GM20431 (cell line): Measurements from ENCODE around the gene AGAP1.
"Not testable (repeated sequence)": the region's sequence is repeated elsewhere in the genome, so short reads cannot be mapped to it uniquely, and the experiment has no call there.

Experiments used
- in situ Hi-C: fragments of 300-500 bp; cut with MseI, MboI; formaldehyde crosslinking; loops from one replicate; pipeline ENCODE4 v1.15.0; 2020; ENCODE audit warnings: low sequenced_read_pairs; ENCODE audit not compliant: unreplicated experiment

The AGAP1 gene

GRCh38 chr2:236122236-236122635 is 628.4 kb downstream of the AGAP1 start:
- in situ Hi-C loops = no loop called here

- in situ Hi-C loops = no loop called here
Measured at GRCh38 chr2:236123716-236124115, 629.9 kb downstream of the AGAP1 start.

- in situ Hi-C loops = no loop called here
Measured at GRCh38 chr2:236124182-236124893, 630.5 kb downstream of the AGAP1 start.

- in situ Hi-C loops = no loop called here
Measured at GRCh38 chr2:236125541-236125940, 631.7 kb downstream of the AGAP1 start.

- in situ Hi-C loops = no loop called here
Measured at GRCh38 chr2:236127010-236127409, 633.2 kb downstream of the AGAP1 start.

- in situ Hi-C loops = no loop called here
Measured at GRCh38 chr2:236128321-236128720, 634.5 kb downstream of the AGAP1 start.

GRCh38 chr2:236129935-236130334 is 636.1 kb downstream of the AGAP1 start:
- in situ Hi-C loops = no loop called here

GRCh38 chr2:236130349-236130998 is 636.6 kb downstream of the AGAP1 start:
- in situ Hi-C loops = no loop called here

- in situ Hi-C loops = no loop called here
Measured at GRCh38 chr2:236131073-236131692, 637.3 kb downstream of the AGAP1 start.

- in situ Hi-C loops = no loop called here
Measured at GRCh38 chr2:236133410-236134012, 639.7 kb downstream of the AGAP1 start.

- in situ Hi-C loops = no loop called here
Measured at GRCh38 chr2:236136538-236136937, 642.7 kb downstream of the AGAP1 start.

- in situ Hi-C loops = no loop called here
Measured at GRCh38 chr2:236137066-236137465, 643.2 kb downstream of the AGAP1 start.

GRCh38 chr2:236141616-236142015 is 647.8 kb downstream of the AGAP1 start:
- in situ Hi-C loops = not testable (repeated sequence)

GRCh38 chr2:236143811-236144210 is 650.0 kb downstream of the AGAP1 start:
- in situ Hi-C loops = no loop called here

- in situ Hi-C loops = no loop called here
Measured at GRCh38 chr2:236146436-236146835, 652.6 kb downstream of the AGAP1 start.

GRCh38 chr2:236155406-236155805 is 661.6 kb downstream of the AGAP1 start:
- in situ Hi-C loops = no loop called here

GRCh38 chr2:236156095-236156859 is 662.4 kb downstream of the AGAP1 start:
- in situ Hi-C loops = no loop called here

GRCh38 chr2:236156860-236157194 is 663.0 kb downstream of the AGAP1 start:
- in situ Hi-C loops = no loop called here

- in situ Hi-C loops = no loop called here
Measured at GRCh38 chr2:236157366-236157765, 663.5 kb downstream of the AGAP1 start.

- in situ Hi-C loops = no loop called here
Measured at GRCh38 chr2:236157815-236158498, 664.1 kb downstream of the AGAP1 start.
